Fibroblast of mammary gland (primary cell): ENCODE results near the gene ELK3.

ENCODE experiments used
- DNase-seq: peaks from one replicate; pipeline ENCODE4 v3.0.0-alpha.2; 2010; ENCODE audit warnings: low read depth
- H3K4me3 ChIP-seq: 2 replicates; pipeline ENCODE4 v1.5.1; 2011; ENCODE audit warnings: low read depth, mild to moderate bottlenecking, low read length, moderate library complexity; ENCODE audit not compliant: control insufficient read depth
- TF ChIP-seq, protein P1 (sequence below): conservative IDR thresholded peaks from 2 replicates; pipeline ENCODE4 v1.5.1; 2011; ENCODE audit warnings: low read depth, low read length, inconsistent platforms; ENCODE audit not compliant: control insufficient read depth, insufficient read depth

The ELK3 gene

DNA sequence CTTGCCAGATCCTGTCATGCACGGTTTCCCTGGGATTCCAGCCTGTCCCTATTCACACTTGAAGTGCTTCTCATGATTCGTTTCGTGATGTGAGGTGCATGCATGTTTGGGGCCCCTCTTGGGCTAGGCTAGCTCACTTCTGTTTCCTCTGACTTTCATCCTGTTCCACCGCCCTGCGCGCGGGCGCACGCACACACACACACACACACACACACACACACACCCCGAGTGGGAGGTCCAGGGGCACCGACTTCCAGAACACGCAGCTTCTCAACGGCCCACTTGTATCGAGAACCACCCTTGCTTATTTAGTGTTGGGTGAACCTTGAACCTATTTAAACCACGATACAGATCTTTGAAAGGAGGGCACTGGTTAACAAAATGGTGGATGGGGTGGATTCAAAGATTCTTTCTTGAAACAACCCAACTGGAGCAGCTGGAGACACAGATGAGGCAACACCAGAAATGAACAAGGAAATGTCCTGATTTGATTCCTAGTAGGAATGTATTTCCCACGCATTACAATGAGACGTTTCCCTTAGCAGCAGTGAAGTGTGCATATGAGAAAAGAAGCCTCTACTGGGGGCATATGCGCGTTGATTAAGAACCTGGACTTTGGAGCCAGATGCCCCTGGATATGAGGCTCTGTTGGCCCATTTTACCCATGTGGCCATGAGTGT, 16.3 kb downstream of the ELK3 start:
- TF ChIP-seq, protein P1, sequence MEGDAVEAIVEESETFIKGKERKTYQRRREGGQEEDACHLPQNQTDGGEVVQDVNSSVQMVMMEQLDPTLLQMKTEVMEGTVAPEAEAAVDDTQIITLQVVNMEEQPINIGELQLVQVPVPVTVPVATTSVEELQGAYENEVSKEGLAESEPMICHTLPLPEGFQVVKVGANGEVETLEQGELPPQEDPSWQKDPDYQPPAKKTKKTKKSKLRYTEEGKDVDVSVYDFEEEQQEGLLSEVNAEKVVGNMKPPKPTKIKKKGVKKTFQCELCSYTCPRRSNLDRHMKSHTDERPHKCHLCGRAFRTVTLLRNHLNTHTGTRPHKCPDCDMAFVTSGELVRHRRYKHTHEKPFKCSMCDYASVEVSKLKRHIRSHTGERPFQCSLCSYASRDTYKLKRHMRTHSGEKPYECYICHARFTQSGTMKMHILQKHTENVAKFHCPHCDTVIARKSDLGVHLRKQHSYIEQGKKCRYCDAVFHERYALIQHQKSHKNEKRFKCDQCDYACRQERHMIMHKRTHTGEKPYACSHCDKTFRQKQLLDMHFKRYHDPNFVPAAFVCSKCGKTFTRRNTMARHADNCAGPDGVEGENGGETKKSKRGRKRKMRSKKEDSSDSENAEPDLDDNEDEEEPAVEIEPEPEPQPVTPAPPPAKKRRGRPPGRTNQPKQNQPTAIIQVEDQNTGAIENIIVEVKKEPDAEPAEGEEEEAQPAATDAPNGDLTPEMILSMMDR, result no peak
- DNase-seq, result no peak
- no peak overlapping the region for H3K4me3 ChIP-seq

DNA sequence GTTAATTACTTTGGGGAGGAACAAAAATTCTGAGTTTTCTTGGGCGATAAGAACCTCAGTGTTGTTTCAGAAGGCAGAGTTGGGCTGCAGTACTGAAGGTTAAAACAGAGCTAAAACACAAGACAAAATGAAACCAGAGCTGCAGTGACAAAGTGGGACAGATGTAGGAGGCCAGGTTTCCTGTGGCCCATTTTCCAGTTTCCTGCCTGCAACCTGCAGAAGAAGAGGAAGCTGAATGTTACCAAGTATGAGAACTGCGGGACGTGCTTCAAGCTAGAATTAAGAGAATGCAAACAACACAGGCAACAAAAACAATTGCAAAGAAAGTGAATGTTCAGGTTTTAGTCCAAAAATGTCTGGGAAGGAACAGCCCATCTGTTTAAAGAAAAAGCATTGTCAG, 17.8 kb downstream of the ELK3 start:
- DNase-seq, result no peak
- TF ChIP-seq, protein P1, result no peak
- no peak overlapping the region for H3K4me3 ChIP-seq

DNA sequence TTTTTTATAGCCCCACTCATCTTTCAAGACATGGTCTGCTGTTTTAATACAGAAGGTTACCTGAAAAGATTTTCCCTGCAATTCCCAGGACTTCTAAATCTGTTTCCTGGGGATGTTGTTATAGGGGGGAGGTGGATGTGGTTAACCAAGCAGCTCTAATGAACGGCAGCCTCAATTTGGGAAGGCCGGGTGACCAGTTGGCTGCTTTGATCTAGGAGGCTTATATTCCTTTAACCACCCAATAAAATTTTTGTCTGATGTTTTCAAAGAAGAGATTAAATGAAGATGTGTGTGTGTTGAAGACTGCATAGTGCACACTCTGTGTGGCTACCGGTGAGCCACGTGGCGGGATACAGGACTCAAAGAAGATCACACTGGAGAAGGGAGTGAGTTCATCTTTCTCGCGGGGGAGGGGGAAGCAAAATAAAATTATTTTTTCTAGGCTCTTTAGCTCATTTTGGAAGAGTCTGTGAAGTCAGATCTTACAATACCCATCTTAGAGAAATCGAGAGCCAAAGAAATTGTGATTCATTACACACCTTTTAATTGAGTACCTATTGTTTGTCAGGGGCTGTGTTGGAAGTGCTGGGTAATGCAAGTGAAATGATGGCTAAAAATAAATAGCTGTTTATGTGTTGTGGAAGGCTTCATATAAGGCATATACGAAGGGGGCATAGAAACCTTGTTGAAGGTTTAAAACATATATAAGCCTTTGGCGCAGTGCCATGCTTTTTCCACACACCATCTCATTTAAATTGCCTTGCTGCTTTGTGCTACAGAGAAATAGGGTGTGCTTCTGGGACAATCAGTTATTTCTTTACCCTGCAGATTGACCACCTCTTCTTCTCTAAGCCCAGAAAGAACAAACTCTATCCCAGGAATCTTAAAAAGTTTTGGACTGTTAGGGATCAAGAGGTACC, 18.5 kb downstream of the ELK3 start:
- DNase-seq, result no peak
- TF ChIP-seq, protein P1, result no peak
- H3K4me3 ChIP-seq, result no peak overlapping the region

DNA sequence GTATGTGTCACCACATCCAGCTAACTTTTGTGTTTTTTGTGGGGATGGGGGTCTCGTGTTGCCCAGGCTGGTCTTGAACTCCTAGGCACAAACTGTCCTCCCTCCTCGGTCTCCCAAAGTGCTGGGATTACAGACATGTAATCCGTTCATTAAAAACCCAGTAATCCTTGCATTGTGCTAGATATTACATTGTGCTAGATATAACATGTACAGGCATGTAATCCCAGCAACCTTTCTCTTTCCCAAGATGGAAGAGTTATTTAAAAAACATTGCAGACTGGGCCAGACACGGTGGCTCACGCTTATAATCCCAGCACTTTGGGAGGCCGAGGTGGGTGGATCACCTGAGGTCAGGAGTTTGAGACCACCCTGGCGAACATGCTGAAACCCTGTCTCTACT, 19.7 kb downstream of the ELK3 start:
- H3K4me3 ChIP-seq, result no peak overlapping the region
- TF ChIP-seq, protein P1, result no peak
- no peak for DNase-seq

DNA sequence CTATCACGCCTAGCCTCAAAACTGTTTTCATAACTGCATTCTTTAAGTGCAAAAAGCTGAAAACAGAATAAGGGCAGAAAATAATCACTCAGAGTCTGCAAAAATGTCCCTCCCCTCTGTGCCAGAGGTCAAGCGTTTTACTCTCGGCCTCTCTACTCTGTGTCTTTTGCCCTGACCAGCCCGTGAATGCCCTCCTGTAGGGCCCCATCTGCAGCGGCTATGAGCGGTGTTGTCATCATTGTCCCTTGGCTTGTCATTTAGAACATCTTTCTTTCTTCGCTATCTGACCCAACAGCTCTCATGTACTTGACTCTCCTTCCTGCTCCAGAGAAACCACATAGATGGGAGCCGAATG, 21.7 kb downstream of the ELK3 start:
- no peak overlapping the region for H3K4me3 ChIP-seq
- TF ChIP-seq, protein P1, result no peak
- no peak for DNase-seq

DNA sequence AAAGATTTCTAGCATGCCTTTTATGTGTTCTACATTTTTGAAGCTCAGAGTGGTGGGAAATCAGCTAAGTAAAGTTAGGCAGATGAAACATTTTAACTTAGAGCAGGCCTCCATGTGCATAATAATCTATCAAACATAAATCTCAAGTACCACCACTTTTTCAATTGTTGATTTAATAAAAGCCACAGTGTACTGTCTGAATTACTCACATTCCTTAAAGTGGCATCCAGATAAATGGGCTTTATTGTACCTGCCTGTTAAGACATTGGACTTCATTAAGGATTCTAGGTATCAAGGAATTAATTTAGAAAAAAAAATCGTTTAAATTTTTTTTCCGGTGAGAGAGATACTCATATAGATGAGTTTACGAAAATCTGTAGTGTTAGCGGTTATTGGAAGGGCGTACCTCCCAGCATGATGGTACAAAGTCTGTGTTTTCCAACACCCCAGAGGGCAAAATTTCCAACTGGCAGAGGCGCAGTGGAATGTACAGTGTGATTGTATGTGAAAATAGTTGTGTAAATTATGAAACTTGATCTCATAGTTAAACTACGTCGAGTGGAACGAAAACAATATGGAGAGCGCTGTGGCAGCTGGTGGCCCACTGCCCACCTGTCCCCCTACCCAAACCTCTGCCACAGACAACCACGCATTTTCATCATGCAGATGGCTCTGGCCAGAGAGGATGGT, 25.0 kb downstream of the ELK3 start:
- TF ChIP-seq, protein P1, result no peak
- no peak overlapping the region for H3K4me3 ChIP-seq
- DNase-seq, result no peak
